ENCODE results near the gene ARHGEF3. TPM values are rescaled to one million over a fixed set of nuclear protein-coding genes. Genes with fewer than 3 reads are reported as not detected.

The ARHGEF3 gene
- total RNA-seq, 1 experiment from 2014 or later, result 7.9 TPM

DNA sequence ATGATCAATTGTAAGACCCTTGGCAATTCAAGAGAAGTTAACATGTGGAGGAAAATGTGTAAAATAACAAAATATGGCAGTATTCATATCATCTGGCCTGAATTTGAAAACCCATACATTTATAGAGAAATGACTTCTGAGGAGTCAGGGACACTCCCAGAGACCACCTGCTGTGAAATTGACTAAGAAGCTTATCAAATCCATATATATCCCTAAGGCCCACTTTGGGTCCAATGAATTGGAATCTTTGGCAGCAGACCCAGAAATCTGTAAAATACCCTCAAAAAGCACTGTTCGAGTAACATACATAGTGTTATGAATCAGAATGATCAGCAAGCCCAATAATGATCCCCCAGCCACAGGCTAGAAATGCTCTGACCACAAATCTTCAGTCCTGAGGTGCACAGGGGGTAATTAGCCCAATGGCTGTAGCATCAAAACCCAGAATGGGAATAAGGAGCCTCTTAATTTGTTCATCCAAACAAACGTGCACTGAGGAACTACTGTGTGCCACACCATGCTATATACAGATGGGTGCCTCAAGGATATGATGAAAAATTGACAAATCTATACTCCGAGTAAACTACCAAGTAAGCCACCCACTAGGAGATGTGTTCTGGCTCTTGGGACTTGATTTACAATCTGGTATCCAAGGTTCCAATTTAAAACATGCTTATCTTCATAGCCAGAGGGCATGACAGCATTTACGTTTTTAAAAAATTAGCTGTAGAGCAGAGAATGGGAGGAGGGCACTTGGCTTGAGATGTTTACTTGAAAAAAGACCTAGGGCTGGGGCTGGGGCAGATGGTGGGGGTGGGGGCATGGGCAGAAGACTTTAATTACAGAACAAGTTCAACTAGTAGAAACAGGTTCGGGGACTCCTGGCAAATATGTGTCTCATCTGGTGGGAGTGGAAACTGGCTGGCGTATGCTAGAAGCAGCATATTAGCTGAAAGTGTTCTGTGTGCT is 9.1 kb upstream of the ARHGEF3 start:
- CTCF ChIA-PET, result interaction anchor here (0.7 to 3.5 kb wide), 7 partner anchors 8 to 178 kb away, joined by 3 to 21 read pairs (median 4); partner anchors contain the start of gene ARHGEF3
- ATAC-seq, result no peak

More for the DNA sequence above, 9.1 kb upstream of the ARHGEF3 start:
- Mint-ChIP-seq H3K36me3 (no peaks in the 10 kb centered on the region), H3K4me3 (no peak overlapping the region), H3K9me3 (no peaks in the 10 kb centered on the region), H3K27me3 (ENCODE audit: low read depth) (no peaks in the 10 kb centered on the region), H3K27ac (no peak overlapping the region), H3K4me1 (peaks cover 5% of the 10 kb centered on the region; the same call in 1 of the 2 replicates)
- POLR2A ChIA-PET, result no interaction called here
- no peak for DNase-seq (ENCODE audit: low spot score)
- no peak for TF ChIP-seq TP53 (CRISPR knock-in tag; IDR thresholded peaks at IDR 0.05)
- TF ChIP-seq, protein P1, sequence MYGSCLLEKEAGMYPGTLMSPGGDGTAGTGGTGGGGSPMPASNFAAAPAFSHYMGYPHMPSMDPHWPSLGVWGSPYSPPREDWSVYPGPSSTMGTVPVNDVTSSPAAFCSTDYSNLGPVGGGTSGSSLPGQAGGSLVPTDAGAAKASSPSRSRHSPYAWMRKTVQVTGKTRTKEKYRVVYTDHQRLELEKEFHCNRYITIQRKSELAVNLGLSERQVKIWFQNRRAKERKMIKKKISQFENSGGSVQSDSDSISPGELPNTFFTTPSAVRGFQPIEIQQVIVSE (CRISPR knock-in tag; IDR thresholded peaks at IDR 0.05; ENCODE audit: borderline replicate concordance), result no peak
- TF ChIP-seq, protein P2, sequence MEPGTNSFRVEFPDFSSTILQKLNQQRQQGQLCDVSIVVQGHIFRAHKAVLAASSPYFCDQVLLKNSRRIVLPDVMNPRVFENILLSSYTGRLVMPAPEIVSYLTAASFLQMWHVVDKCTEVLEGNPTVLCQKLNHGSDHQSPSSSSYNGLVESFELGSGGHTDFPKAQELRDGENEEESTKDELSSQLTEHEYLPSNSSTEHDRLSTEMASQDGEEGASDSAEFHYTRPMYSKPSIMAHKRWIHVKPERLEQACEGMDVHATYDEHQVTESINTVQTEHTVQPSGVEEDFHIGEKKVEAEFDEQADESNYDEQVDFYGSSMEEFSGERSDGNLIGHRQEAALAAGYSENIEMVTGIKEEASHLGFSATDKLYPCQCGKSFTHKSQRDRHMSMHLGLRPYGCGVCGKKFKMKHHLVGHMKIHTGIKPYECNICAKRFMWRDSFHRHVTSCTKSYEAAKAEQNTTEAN (CRISPR knock-in tag; IDR thresholded peaks at IDR 0.05), result no peak
- TF ChIP-seq, protein P3, sequence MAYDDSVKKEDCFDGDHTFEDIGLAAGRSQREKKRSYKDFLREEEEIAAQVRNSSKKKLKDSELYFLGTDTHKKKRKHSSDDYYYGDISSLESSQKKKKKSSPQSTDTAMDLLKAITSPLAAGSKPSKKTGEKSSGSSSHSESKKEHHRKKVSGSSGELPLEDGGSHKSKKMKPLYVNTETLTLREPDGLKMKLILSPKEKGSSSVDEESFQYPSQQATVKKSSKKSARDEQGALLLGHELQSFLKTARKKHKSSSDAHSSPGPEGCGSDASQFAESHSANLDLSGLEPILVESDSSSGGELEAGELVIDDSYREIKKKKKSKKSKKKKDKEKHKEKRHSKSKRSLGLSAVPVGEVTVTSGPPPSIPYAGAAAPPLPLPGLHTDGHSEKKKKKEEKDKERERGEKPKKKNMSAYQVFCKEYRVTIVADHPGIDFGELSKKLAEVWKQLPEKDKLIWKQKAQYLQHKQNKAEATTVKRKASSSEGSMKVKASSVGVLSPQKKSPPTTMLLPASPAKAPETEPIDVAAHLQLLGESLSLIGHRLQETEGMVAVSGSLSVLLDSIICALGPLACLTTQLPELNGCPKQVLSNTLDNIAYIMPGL (CRISPR knock-in tag; IDR thresholded peaks at IDR 0.05), result no peak
- TF ChIP-seq, protein P4, sequence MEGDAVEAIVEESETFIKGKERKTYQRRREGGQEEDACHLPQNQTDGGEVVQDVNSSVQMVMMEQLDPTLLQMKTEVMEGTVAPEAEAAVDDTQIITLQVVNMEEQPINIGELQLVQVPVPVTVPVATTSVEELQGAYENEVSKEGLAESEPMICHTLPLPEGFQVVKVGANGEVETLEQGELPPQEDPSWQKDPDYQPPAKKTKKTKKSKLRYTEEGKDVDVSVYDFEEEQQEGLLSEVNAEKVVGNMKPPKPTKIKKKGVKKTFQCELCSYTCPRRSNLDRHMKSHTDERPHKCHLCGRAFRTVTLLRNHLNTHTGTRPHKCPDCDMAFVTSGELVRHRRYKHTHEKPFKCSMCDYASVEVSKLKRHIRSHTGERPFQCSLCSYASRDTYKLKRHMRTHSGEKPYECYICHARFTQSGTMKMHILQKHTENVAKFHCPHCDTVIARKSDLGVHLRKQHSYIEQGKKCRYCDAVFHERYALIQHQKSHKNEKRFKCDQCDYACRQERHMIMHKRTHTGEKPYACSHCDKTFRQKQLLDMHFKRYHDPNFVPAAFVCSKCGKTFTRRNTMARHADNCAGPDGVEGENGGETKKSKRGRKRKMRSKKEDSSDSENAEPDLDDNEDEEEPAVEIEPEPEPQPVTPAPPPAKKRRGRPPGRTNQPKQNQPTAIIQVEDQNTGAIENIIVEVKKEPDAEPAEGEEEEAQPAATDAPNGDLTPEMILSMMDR (IDR thresholded peaks at IDR 0.05), result no peak
- no peak for TF ChIP-seq RELA (CRISPR knock-in tag; IDR thresholded peaks at IDR 0.05; ENCODE audit: borderline replicate concordance)
- TF ChIP-seq NFATC4 (CRISPR knock-in tag; IDR thresholded peaks at IDR 0.05), result no peak
- TF ChIP-seq, protein P5, sequence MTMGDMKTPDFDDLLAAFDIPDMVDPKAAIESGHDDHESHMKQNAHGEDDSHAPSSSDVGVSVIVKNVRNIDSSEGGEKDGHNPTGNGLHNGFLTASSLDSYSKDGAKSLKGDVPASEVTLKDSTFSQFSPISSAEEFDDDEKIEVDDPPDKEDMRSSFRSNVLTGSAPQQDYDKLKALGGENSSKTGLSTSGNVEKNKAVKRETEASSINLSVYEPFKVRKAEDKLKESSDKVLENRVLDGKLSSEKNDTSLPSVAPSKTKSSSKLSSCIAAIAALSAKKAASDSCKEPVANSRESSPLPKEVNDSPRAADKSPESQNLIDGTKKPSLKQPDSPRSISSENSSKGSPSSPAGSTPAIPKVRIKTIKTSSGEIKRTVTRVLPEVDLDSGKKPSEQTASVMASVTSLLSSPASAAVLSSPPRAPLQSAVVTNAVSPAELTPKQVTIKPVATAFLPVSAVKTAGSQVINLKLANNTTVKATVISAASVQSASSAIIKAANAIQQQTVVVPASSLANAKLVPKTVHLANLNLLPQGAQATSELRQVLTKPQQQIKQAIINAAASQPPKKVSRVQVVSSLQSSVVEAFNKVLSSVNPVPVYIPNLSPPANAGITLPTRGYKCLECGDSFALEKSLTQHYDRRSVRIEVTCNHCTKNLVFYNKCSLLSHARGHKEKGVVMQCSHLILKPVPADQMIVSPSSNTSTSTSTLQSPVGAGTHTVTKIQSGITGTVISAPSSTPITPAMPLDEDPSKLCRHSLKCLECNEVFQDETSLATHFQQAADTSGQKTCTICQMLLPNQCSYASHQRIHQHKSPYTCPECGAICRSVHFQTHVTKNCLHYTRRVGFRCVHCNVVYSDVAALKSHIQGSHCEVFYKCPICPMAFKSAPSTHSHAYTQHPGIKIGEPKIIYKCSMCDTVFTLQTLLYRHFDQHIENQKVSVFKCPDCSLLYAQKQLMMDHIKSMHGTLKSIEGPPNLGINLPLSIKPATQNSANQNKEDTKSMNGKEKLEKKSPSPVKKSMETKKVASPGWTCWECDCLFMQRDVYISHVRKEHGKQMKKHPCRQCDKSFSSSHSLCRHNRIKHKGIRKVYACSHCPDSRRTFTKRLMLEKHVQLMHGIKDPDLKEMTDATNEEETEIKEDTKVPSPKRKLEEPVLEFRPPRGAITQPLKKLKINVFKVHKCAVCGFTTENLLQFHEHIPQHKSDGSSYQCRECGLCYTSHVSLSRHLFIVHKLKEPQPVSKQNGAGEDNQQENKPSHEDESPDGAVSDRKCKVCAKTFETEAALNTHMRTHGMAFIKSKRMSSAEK (CRISPR knock-in tag; IDR thresholded peaks at IDR 0.05; ENCODE audit: borderline replicate concordance), result no peak
- TF ChIP-seq ELF4 (CRISPR knock-in tag; IDR thresholded peaks at IDR 0.05; ENCODE audit: low read depth), result no peak
- TF ChIP-seq, protein P6, sequence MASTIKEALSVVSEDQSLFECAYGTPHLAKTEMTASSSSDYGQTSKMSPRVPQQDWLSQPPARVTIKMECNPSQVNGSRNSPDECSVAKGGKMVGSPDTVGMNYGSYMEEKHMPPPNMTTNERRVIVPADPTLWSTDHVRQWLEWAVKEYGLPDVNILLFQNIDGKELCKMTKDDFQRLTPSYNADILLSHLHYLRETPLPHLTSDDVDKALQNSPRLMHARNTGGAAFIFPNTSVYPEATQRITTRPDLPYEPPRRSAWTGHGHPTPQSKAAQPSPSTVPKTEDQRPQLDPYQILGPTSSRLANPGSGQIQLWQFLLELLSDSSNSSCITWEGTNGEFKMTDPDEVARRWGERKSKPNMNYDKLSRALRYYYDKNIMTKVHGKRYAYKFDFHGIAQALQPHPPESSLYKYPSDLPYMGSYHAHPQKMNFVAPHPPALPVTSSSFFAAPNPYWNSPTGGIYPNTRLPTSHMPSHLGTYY (CRISPR knock-in tag; IDR thresholded peaks at IDR 0.05), result no peak
- TF ChIP-seq PRRX2 (CRISPR knock-in tag; IDR thresholded peaks at IDR 0.05), result no peak
- no peak for TF ChIP-seq ZBTB21 (CRISPR knock-in tag; IDR thresholded peaks at IDR 0.05; ENCODE audit: borderline replicate concordance)
- no peak for TF ChIP-seq ZNF396 (CRISPR knock-in tag; IDR thresholded peaks at IDR 0.05; ENCODE audit: borderline replicate concordance)
- no peak for TF ChIP-seq TEAD4 (CRISPR knock-in tag; IDR thresholded peaks at IDR 0.05)
- no peak for TF ChIP-seq ATF1 (CRISPR knock-in tag; IDR thresholded peaks at IDR 0.05)
- no peak for TF ChIP-seq JUN (CRISPR knock-in tag; IDR thresholded peaks at IDR 0.05)

Data from WTC11 (cell line).